ACC112 (cell line): ENCODE results near the gene GLT6D1.

Experiments
- H2AFZ ChIP-seq: fragments of 200-600 bp; sonication (generic); one replicate; pipeline ENCODE4 v1.6.0; 2017; ENCODE audit warnings: antibody characterized with exemption, low read length; ENCODE audit not compliant: unreplicated experiment
- H3K27ac ChIP-seq: fragments of 200-600 bp; sonication (generic); 2 replicates; pipeline ENCODE4 v1.5.1; 2014; ENCODE audit warnings: low read depth, mild to moderate bottlenecking, antibody characterized with exemption, low read length, moderate library complexity
- H3K27me3 ChIP-seq: fragments of 200-600 bp; sonication (generic); 2 replicates; pipeline ENCODE4 v1.6.1; 2014; ENCODE audit warnings: mild to moderate bottlenecking, antibody characterized with exemption, low read length, moderate library complexity, mixed read lengths; ENCODE audit not compliant: insufficient read depth
- H3K36me3 ChIP-seq: fragments of 200-600 bp; sonication (generic); 2 replicates; pipeline ENCODE4 v1.6.1; 2016; ENCODE audit warnings: mild to moderate bottlenecking, antibody characterized with exemption, low read length, moderate library complexity, mixed read lengths; ENCODE audit not compliant: insufficient read depth
- H3K4me1 ChIP-seq: fragments of 200-600 bp; sonication (generic); one replicate; pipeline ENCODE4 v1.6.1; 2016; ENCODE audit warnings: low read length, mixed read lengths; ENCODE audit not compliant: insufficient read depth, unreplicated experiment, control insufficient read depth
- H3K4me3 ChIP-seq: fragments of 200-600 bp; sonication (generic); 2 replicates; pipeline ENCODE4 v1.5.1; 2014; ENCODE audit warnings: mild to moderate bottlenecking, low read depth, low read length
- H3K79me2 ChIP-seq: fragments of 200-600 bp; sonication (generic); one replicate; pipeline ENCODE4 v1.6.0; 2016; ENCODE audit warnings: low read length; ENCODE audit not compliant: control insufficient read depth, unreplicated experiment, insufficient read depth

Gene GLT6D1

GRCh38 chr9:135622415-135623020, 16.8 kb downstream of the GLT6D1 start:
- Histone ChIP-seq H3K36me3 (no peaks in the 10 kb centered on the region), H3K79me2 (no peaks in the 10 kb centered on the region), H2AFZ (no peak overlapping the region), H3K27ac (no peak overlapping the region), H3K4me1 (no peaks in the 10 kb centered on the region), H3K27me3 (peaks cover 75% of the 10 kb centered on the region), H3K4me3 (no peak overlapping the region)

- no peaks in the 10 kb centered on the region for H3K36me3 ChIP-seq
- H3K79me2 ChIP-seq, result no peaks in the 10 kb centered on the region
- H3K27me3 ChIP-seq, result peaks cover 60% of the 10 kb centered on the region
- H2AFZ ChIP-seq, result no peak overlapping the region
- H3K27ac ChIP-seq, result no peak overlapping the region
- H3K4me3 ChIP-seq, result no peak overlapping the region
- no peaks in the 10 kb centered on the region for H3K4me1 ChIP-seq
These were observed 18.8 kb downstream of the GLT6D1 start for GRCh38 chr9:135620558-135620957.

- H3K4me3 ChIP-seq, result no peak overlapping the region
- no peaks in the 10 kb centered on the region for H3K36me3 ChIP-seq
- H3K27ac ChIP-seq, result no peak overlapping the region
- H2AFZ ChIP-seq, result no peak overlapping the region
- H3K79me2 ChIP-seq, result no peaks in the 10 kb centered on the region
- H3K27me3 ChIP-seq, result peaks cover 62% of the 10 kb centered on the region
- no peaks in the 10 kb centered on the region for H3K4me1 ChIP-seq
These were observed 19.8 kb downstream of the GLT6D1 start for GRCh38 chr9:135619599-135619886.

- Histone ChIP-seq H3K4me3 (no peak overlapping the region), H3K27ac (no peak overlapping the region), H2AFZ (no peak overlapping the region), H3K79me2 (no peaks in the 10 kb centered on the region), H3K27me3 (peaks cover 62% of the 10 kb centered on the region), H3K36me3 (no peaks in the 10 kb centered on the region), H3K4me1 (no peaks in the 10 kb centered on the region)
These were observed 20.3 kb downstream of the GLT6D1 start for GRCh38 chr9:135618866-135619598.

GRCh38 chr9:135617991-135618411, 21.3 kb downstream of the GLT6D1 start:
- H3K36me3 ChIP-seq, result no peaks in the 10 kb centered on the region
- no peak overlapping the region for H3K27ac ChIP-seq
- no peaks in the 10 kb centered on the region for H3K79me2 ChIP-seq
- H2AFZ ChIP-seq, result no peak overlapping the region
- peaks cover 57% of the 10 kb centered on the region for H3K27me3 ChIP-seq
- no peaks in the 10 kb centered on the region for H3K4me1 ChIP-seq
- no peak overlapping the region for H3K4me3 ChIP-seq

- Histone ChIP-seq H3K79me2 (no peaks in the 10 kb centered on the region), H2AFZ (no peak overlapping the region), H3K27me3 (peaks cover 53% of the 10 kb centered on the region), H3K36me3 (no peaks in the 10 kb centered on the region), H3K27ac (no peak overlapping the region), H3K4me3 (no peak overlapping the region), H3K4me1 (no peaks in the 10 kb centered on the region)
These were observed 21.8 kb downstream of the GLT6D1 start for GRCh38 chr9:135617538-135617900.

GRCh38 chr9:135616619-135617537, 22.5 kb downstream of the GLT6D1 start:
- no peaks in the 10 kb centered on the region for H3K4me1 ChIP-seq
- no peak overlapping the region for H3K27ac ChIP-seq
- H2AFZ ChIP-seq, result no peak overlapping the region
- H3K4me3 ChIP-seq, result no peak overlapping the region
- H3K36me3 ChIP-seq, result no peaks in the 10 kb centered on the region
- H3K27me3 ChIP-seq, result peaks cover 46% of the 10 kb centered on the region
- no peaks in the 10 kb centered on the region for H3K79me2 ChIP-seq

GRCh38 chr9:135615666-135616618, 23.4 kb downstream of the GLT6D1 start:
- no peak overlapping the region for H2AFZ ChIP-seq
- H3K27me3 ChIP-seq, result peaks cover 38% of the 10 kb centered on the region
- H3K27ac ChIP-seq, result no peak overlapping the region
- H3K79me2 ChIP-seq, result no peaks in the 10 kb centered on the region
- no peaks in the 10 kb centered on the region for H3K36me3 ChIP-seq
- H3K4me1 ChIP-seq, result no peaks in the 10 kb centered on the region
- H3K4me3 ChIP-seq, result no peak overlapping the region

GRCh38 chr9:135614821-135615665, 24.3 kb downstream of the GLT6D1 start:
- H3K4me1 ChIP-seq, result no peaks in the 10 kb centered on the region

More at GRCh38 chr9:135614821-135615665, 24.3 kb downstream of the GLT6D1 start:
- Histone ChIP-seq H3K36me3 (no peaks in the 10 kb centered on the region), H2AFZ (no peak overlapping the region), H3K27me3 (peaks cover 30% of the 10 kb centered on the region), H3K4me3 (no peak overlapping the region), H3K27ac (no peak overlapping the region), H3K79me2 (no peaks in the 10 kb centered on the region)
